Renal cortical epithelial cell (primary cell): ENCODE measurements around the gene DHRS7. TPM values are rescaled to one million over a fixed set of nuclear protein-coding genes. Genes with fewer than 3 reads are reported as not detected.
"Not testable (repeated sequence)": the region's sequence is repeated elsewhere in the genome, so short reads cannot be mapped to it uniquely, and the experiment has no call there.

Source experiments
- DNase-seq: peaks from one replicate; pipeline ENCODE4 v3.0.0-alpha.2; 2011; ENCODE audit warnings: low read depth
- total RNA-seq: library from RNA; depleted of rRNA; stranded (reverse); fragments of >200 nt; gene quantifications from 2 replicates; pipeline ENCODE4 v1.2.3, GENCODE V29; 2014

Gene DHRS7
- total RNA-seq, 1 donor from 2014 or later: 255 TPM

- DNase-seq: no peak
These were observed 30.5 kb downstream of the DHRS7 start for GRCh38 chr14:60134702-60135101.

GRCh38 chr14:60133487-60133886, 31.7 kb downstream of the DHRS7 start:
- no peak for DNase-seq

- no peak for DNase-seq
These were observed 39.3 kb downstream of the DHRS7 start for GRCh38 chr14:60125918-60126317.

GRCh38 chr14:60116181-60116580, 49.0 kb downstream of the DHRS7 start:
- no peak for DNase-seq

- DNase-seq: no peak
These were observed 50.3 kb downstream of the DHRS7 start for GRCh38 chr14:60114881-60115280.

- no peak for DNase-seq
These were observed 53.5 kb downstream of the DHRS7 start for GRCh38 chr14:60111732-60112131.

- DNase-seq: no peak
These were observed 57.7 kb downstream of the DHRS7 start for GRCh38 chr14:60107477-60107876.

- DNase-seq: peak; percentile 79
These were observed 58.9 kb downstream of the DHRS7 start for GRCh38 chr14:60106339-60106738.

GRCh38 chr14:60102389-60102788, 62.8 kb downstream of the DHRS7 start:
- DNase-seq: no peak

- DNase-seq: peak; percentile 40
These were observed 63.4 kb downstream of the DHRS7 start for GRCh38 chr14:60101786-60102185.

- DNase-seq: not testable (repeated sequence)
These were observed 65.3 kb downstream of the DHRS7 start for GRCh38 chr14:60099855-60100254.

GRCh38 chr14:60097974-60098373, 67.2 kb downstream of the DHRS7 start:
- DNase-seq: no peak

- peak; percentile 56 for DNase-seq
These were observed 69.3 kb downstream of the DHRS7 start for GRCh38 chr14:60095781-60096450.

- no peak for DNase-seq
These were observed 70.0 kb downstream of the DHRS7 start for GRCh38 chr14:60095231-60095630.

- peak; percentile 80 for DNase-seq
These were observed 70.8 kb downstream of the DHRS7 start for GRCh38 chr14:60094306-60094897.

Other genes with a start within 250 kb of the DHRS7 start
- gene LRRC9, start 245.3 kb downstream of the DHRS7 start, total RNA-seq: 0.05 TPM in 1 of 2 replicates, not detected in the other
- gene PCNX4, start 73.5 kb downstream of the DHRS7 start, total RNA-seq: 62.2 and 169 TPM in 2 replicates
- gene PPM1A, start 83.8 kb upstream of the DHRS7 start, total RNA-seq: 22.4 and 94.5 TPM in 2 replicates